KMS-11 (cell line): Measurements from ENCODE around the gene KLHL4.

Source experiments
- H2AFZ ChIP-seq: fragments of 200-600 bp; sonication (generic); 2 replicates; pipeline ENCODE4 v1.6.1; 2016; ENCODE audit warnings: antibody characterized with exemption, mixed run types, low read depth
- H3K27ac ChIP-seq: fragments of 200-600 bp; sonication (generic); 2 replicates; pipeline ENCODE4 v1.6.1; 2016; ENCODE audit warnings: mild to moderate bottlenecking, mixed run types
- H3K27me3 ChIP-seq: fragments of 200-600 bp; sonication (generic); 2 replicates; pipeline ENCODE4 v1.6.1; 2017; ENCODE audit warnings: mild to moderate bottlenecking, low read depth, mixed run types, moderate library complexity; ENCODE audit not compliant: insufficient read depth
- H3K36me3 ChIP-seq: fragments of 200-600 bp; sonication (generic); 2 replicates; pipeline ENCODE4 v1.6.1; 2017; ENCODE audit warnings: mild to moderate bottlenecking, mixed run types; ENCODE audit not compliant: insufficient read depth
- H3K4me1 ChIP-seq: fragments of 200-600 bp; sonication (generic); 2 replicates; pipeline ENCODE4 v1.6.1; 2016; ENCODE audit warnings: mild to moderate bottlenecking, low read depth, mixed run types; ENCODE audit not compliant: poor library complexity, severe bottlenecking
- H3K4me2 ChIP-seq: fragments of 200-600 bp; sonication (generic); 2 replicates; pipeline ENCODE4 v1.7.0; 2016; ENCODE audit warnings: mild to moderate bottlenecking, mixed run types
- H3K4me3 ChIP-seq: fragments of 200-600 bp; sonication (generic); IDR thresholded peaks from 2 replicates; pipeline ENCODE4 v1.6.1; 2017; ENCODE audit warnings: low read depth, low read length, mixed read lengths; ENCODE audit not compliant: insufficient read depth
- H3K79me2 ChIP-seq: fragments of 200-600 bp; sonication (generic); 2 replicates; pipeline ENCODE4 v1.6.1; 2016; ENCODE audit warnings: low read depth, mixed run types; ENCODE audit not compliant: insufficient read depth
- H3K9ac ChIP-seq: fragments of 200-600 bp; sonication (generic); 2 replicates; pipeline ENCODE4 v1.6.1; 2016; ENCODE audit warnings: mild to moderate bottlenecking, mixed run types
- H4K20me1 ChIP-seq: fragments of 200-600 bp; sonication (generic); 2 replicates; pipeline ENCODE4 v1.6.1; 2016; ENCODE audit warnings: mild to moderate bottlenecking, mixed run types; ENCODE audit not compliant: insufficient read depth
- TF ChIP-seq, protein P1 (sequence below): fragments of 200-600 bp; sonication (generic); conservative IDR thresholded peaks from 2 replicates; pipeline ENCODE4 v1.6.1; 2017; ENCODE audit warnings: low read depth, mild to moderate bottlenecking, antibody characterized with exemption, low read length, moderate library complexity, mixed read lengths

The KLHL4 gene

DNA sequence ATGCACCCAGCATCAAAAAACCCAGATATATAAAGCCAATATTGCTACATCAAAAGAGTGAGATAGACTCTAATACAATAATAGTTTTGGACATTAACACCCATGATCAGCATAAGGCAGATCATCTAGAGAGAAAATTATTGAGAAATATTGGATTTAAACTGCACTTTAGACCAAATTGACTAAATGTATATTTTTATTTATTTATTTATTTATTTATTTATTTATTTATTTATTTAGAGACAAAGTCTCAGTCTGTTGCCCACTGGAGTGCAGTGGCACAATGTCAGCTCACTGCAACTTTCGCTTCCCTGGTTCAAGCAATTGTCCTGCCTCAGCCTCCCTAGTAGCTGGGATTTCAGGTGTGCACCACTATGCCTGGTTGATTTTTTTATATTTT lies 193.0 kb downstream of the KLHL4 start:
- TF ChIP-seq, protein P1, sequence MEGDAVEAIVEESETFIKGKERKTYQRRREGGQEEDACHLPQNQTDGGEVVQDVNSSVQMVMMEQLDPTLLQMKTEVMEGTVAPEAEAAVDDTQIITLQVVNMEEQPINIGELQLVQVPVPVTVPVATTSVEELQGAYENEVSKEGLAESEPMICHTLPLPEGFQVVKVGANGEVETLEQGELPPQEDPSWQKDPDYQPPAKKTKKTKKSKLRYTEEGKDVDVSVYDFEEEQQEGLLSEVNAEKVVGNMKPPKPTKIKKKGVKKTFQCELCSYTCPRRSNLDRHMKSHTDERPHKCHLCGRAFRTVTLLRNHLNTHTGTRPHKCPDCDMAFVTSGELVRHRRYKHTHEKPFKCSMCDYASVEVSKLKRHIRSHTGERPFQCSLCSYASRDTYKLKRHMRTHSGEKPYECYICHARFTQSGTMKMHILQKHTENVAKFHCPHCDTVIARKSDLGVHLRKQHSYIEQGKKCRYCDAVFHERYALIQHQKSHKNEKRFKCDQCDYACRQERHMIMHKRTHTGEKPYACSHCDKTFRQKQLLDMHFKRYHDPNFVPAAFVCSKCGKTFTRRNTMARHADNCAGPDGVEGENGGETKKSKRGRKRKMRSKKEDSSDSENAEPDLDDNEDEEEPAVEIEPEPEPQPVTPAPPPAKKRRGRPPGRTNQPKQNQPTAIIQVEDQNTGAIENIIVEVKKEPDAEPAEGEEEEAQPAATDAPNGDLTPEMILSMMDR: no peak
- Histone ChIP-seq H3K4me3 (no peak overlapping the region), H3K4me1 (no peaks in the 10 kb centered on the region)

More for the DNA sequence above, 193.0 kb downstream of the KLHL4 start:
- Histone ChIP-seq H3K27ac (no peak overlapping the region), H4K20me1 (no peaks in the 10 kb centered on the region), H3K4me2 (no peak overlapping the region), H3K79me2 (no peaks in the 10 kb centered on the region), H3K27me3 (no peaks in the 10 kb centered on the region), H3K36me3 (no peaks in the 10 kb centered on the region), H3K9ac (no peak overlapping the region), H2AFZ (no peak overlapping the region)
